NCI-H2227 (cell line): ENCODE data around the gene CNR2.
A peak's percentile ranks its signal among the peaks of the same experiment; 100 is the strongest.
"Not testable (repeated sequence)": the region's sequence is repeated elsewhere in the genome, so short reads cannot be mapped to it uniquely, and the experiment has no call there.

ENCODE experiments used
- DNase-seq: peaks from one replicate; lab custom pipeline; 2025; ENCODE audit not compliant: unreplicated experiment; lab: John Stamatoyannopoulos, UW

The CNR2 gene

GRCh38 chr1:23838401-23838866 is 74.7 kb downstream of the CNR2 start:
- peak; percentile 72 for DNase-seq

GRCh38 chr1:23837908-23838307 is 75.3 kb downstream of the CNR2 start:
- DNase-seq, result no peak

- no peak for DNase-seq
Measured at GRCh38 chr1:23836037-23836436, 77.1 kb downstream of the CNR2 start.

- DNase-seq, result not testable (repeated sequence)
Measured at GRCh38 chr1:23834156-23834555, 79.0 kb downstream of the CNR2 start.

DNA sequence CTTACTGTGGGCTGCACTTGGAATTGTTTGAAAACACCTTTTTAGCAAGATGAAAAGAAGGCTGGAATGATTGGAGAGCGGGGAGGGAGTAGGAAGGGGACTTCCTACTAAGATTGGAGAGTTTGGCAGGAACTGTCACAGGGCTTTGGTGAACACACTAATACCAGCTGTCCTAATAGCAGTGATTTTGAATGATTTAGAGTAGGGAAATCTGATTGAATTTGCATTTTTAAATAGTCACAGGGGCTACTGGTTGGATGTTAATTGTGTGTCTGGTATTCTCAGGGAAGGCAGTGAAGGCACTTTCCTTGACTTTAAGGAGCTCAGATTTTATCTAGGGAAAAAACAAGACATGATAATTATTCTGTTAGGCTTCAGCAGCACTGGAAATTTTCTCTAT is 85.4 kb downstream of the CNR2 start:
- DNase-seq, result no peak

- not testable (repeated sequence) for DNase-seq
Measured at GRCh38 chr1:23826590-23826989, 86.6 kb downstream of the CNR2 start.

- DNase-seq, result no peak
Measured at GRCh38 chr1:23825762-23826522, 87.2 kb downstream of the CNR2 start.

DNA sequence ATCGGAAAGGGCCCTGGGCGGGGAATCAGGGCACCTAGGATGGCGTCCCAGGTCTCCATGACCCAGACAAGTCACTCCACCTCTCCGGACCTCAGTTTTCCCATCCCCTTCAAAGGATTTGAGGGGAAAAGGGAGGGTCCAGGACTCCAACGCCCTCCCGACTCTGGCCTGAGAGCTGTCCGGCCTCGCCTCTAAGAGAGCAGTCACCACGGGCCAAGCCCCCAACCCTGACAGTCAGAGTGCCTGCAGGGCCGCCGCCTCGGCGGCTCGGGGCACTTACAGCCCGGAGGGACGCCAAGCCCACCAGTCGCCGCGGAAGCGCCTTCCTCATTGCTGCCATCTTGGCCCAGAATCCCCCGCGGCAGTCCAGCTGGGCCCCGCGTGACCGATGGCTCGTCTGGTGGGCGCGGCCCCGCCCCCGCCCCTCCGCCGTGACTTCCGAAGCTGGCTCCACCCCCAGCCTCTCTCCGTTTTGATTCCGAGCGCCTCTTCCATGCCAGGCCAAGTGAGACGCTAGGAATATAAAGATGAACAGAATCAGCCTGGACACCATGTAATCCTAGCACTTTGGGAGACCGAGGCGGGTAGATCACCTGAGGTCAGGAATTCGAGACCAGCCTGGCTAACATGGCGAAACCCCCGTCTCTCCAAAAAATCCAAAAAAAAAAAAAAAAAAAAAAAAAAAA is 87.9 kb downstream of the CNR2 start, which contains the start of gene HMGCL:
Gene HMGCL, minus strand, starts transcription at position 354 of the 686 bp plus-strand sequence. Its CDS starts 14 bp downstream, at position 340.
- peak; percentile 95 for DNase-seq

GRCh38 chr1:23824711-23825075 is 88.5 kb downstream of the CNR2 start:
- no peak for DNase-seq

GRCh38 chr1:23823767-23824166 is 89.4 kb downstream of the CNR2 start:
- no peak for DNase-seq
